MM.1S (cell line): ENCODE data around the gene ORAI3.

Source experiments
- DNase-seq: peaks from one replicate; pipeline ENCODE4 v3.0.0-alpha.2; 2015
- H2AFZ ChIP-seq: fragments of 300-600 bp; sonication (generic); 2 replicates; pipeline ENCODE4 v1.6.0; 2016; ENCODE audit warnings: antibody characterized with exemption, low read length
- H3F3A ChIP-seq: fragments of 300-600 bp; sonication (generic); 2 replicates; pipeline ENCODE4 v1.6.1; 2016; ENCODE audit warnings: mild to moderate bottlenecking, antibody characterized with exemption, low read length, moderate library complexity, mixed read lengths; ENCODE audit not compliant: insufficient read depth
- H3K27ac ChIP-seq: fragments of 300-600 bp; sonication (generic); 2 replicates; pipeline ENCODE4 v1.5.1; 2016; ENCODE audit warnings: mild to moderate bottlenecking, low read length
- H3K27me3 ChIP-seq: fragments of 300-600 bp; sonication (generic); replicated peaks from 2 replicates; pipeline ENCODE4 v1.6.0; 2016; ENCODE audit warnings: low read length; ENCODE audit not compliant: insufficient read depth
- H3K36me3 ChIP-seq: fragments of 300-600 bp; sonication (generic); replicated peaks from 2 replicates; pipeline ENCODE4 v1.6.1; 2016; ENCODE audit warnings: mild to moderate bottlenecking, low read length, mixed read lengths; ENCODE audit not compliant: insufficient read depth
- H3K4me1 ChIP-seq: fragments of 300-600 bp; sonication (generic); 2 replicates; pipeline ENCODE4 v1.6.1; 2016; ENCODE audit warnings: low read length, mixed read lengths
- H3K4me2 ChIP-seq: fragments of 300-600 bp; sonication (generic); 2 replicates; pipeline ENCODE4 v1.6.0; 2016; ENCODE audit warnings: low read depth, low read length
- H3K4me3 ChIP-seq: fragments of 300-600 bp; sonication (generic); 2 replicates; pipeline ENCODE4 v1.5.1; 2016; ENCODE audit warnings: low read length, mixed read lengths
- H3K79me2 ChIP-seq: fragments of 300-600 bp; sonication (generic); 2 replicates; pipeline ENCODE4 v1.6.1; 2016; ENCODE audit warnings: mixed run types, low read length, mixed read lengths
- H3K9ac ChIP-seq: fragments of 300-600 bp; sonication (generic); 2 replicates; pipeline ENCODE4 v1.6.1; 2016; ENCODE audit warnings: low read length, mixed read lengths
- H3K9me2 ChIP-seq: fragments of 300-600 bp; sonication (generic); replicated peaks from 2 replicates; pipeline ENCODE4 v1.6.1; 2016; ENCODE audit warnings: mild to moderate bottlenecking, low read length, mixed read lengths; ENCODE audit not compliant: insufficient read depth
- H3K9me3 ChIP-seq: fragments of 300-600 bp; sonication (generic); replicated peaks from 2 replicates; pipeline ENCODE4 v1.6.1; 2016; ENCODE audit warnings: mild to moderate bottlenecking, low read length, mixed read lengths; ENCODE audit not compliant: insufficient read depth
- H4K20me1 ChIP-seq: fragments of 300-600 bp; sonication (generic); 2 replicates; pipeline ENCODE4 v1.6.1; 2016; ENCODE audit warnings: mild to moderate bottlenecking, low read length, moderate library complexity, mixed read lengths; ENCODE audit not compliant: insufficient read depth
- EZH2 ChIP-seq: fragments of 300-600 bp; sonication (generic); optimal IDR thresholded peaks from 2 replicates; pipeline ENCODE3; 2017; ENCODE audit warnings: low read depth, mild to moderate bottlenecking, antibody characterized with exemption, low read length, mixed read lengths
- EZH2phosphoT487 ChIP-seq: fragments of 300-600 bp; sonication (generic); IDR thresholded peaks from 2 replicates; pipeline ENCODE4 v1.6.1; 2018; ENCODE audit warnings: antibody characterized with exemption, low read length
- TF ChIP-seq, protein P1 (sequence below): fragments of 300-600 bp; sonication (generic); IDR thresholded peaks from 2 replicates; pipeline ENCODE4 v1.5.1; 2016; ENCODE audit warnings: antibody characterized with exemption, low read length, mixed read lengths

Gene ORAI3

GRCh38 chr16:30949650-30950515, 1.0 kb downstream of the ORAI3 start:
- Histone ChIP-seq H3K9ac (peak overlapping the region; percentile 90), H3K27me3 (no peaks in the 10 kb centered on the region), H3K4me3 (peak overlapping the region; percentile 96), H3F3A (peaks cover 13% of the 10 kb centered on the region), H2AFZ (peak overlapping the region; percentile 80), H3K4me1 (peaks cover 8% of the 10 kb centered on the region), H3K4me2 (peak overlapping the region; percentile 100), H3K9me3 (no peaks in the 10 kb centered on the region), H3K36me3 (no peaks in the 10 kb centered on the region), H3K79me2 (peaks cover 14% of the 10 kb centered on the region), H3K27ac (peak overlapping the region; percentile 58; the same call in 1 of the 2 replicates), H3K9me2 (no peaks in the 10 kb centered on the region), H4K20me1 (no peaks in the 10 kb centered on the region)
- TF ChIP-seq EZH2phosphoT487 (no peak), EZH2 (no peak)
- TF ChIP-seq, protein P1, sequence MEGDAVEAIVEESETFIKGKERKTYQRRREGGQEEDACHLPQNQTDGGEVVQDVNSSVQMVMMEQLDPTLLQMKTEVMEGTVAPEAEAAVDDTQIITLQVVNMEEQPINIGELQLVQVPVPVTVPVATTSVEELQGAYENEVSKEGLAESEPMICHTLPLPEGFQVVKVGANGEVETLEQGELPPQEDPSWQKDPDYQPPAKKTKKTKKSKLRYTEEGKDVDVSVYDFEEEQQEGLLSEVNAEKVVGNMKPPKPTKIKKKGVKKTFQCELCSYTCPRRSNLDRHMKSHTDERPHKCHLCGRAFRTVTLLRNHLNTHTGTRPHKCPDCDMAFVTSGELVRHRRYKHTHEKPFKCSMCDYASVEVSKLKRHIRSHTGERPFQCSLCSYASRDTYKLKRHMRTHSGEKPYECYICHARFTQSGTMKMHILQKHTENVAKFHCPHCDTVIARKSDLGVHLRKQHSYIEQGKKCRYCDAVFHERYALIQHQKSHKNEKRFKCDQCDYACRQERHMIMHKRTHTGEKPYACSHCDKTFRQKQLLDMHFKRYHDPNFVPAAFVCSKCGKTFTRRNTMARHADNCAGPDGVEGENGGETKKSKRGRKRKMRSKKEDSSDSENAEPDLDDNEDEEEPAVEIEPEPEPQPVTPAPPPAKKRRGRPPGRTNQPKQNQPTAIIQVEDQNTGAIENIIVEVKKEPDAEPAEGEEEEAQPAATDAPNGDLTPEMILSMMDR: peak; percentile 44
- DNase-seq: peak; percentile 58

DNA sequence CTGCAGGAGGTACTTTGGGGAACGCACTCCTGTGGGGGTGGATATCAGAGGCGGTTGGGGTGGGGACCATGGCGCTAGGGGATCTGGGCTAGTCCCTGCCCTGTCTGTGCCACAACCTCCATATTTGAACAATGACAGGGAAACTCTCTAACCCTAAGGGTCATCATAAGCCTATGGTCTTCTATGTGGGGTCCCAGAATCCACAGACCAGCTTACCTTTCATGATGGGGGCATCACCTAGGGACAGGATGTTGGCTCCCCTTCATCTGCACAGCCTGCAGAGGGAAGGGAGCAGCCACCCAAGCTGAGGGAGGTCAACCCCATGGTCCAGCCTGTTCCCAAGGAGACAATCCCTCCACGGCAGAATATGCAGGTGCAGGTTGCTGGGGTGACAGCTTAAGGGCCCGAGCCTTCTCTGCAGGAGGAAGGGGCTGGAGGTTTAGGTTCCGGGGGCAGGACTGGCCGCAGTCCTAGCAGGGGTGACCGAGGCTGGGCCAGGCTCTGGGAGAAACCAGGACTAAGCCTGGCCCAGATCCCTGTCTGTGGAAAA, 1.7 kb downstream of the ORAI3 start:
- Histone ChIP-seq H4K20me1 (no peaks in the 10 kb centered on the region), H3K4me2 (peak overlapping the region; percentile 100), H3K27me3 (no peaks in the 10 kb centered on the region), H3K4me3 (peak overlapping the region; percentile 96; the same call in 1 of the 2 replicates), H3K9ac (no peak overlapping the region; the same call in 1 of the 2 replicates), H3K36me3 (no peaks in the 10 kb centered on the region), H3K79me2 (peaks cover 14% of the 10 kb centered on the region), H2AFZ (no peak overlapping the region), H3K9me3 (no peaks in the 10 kb centered on the region), H3K27ac (peak overlapping the region; percentile 58; the same call in 1 of the 2 replicates), H3F3A (peaks cover 13% of the 10 kb centered on the region), H3K4me1 (peaks cover 8% of the 10 kb centered on the region), H3K9me2 (no peaks in the 10 kb centered on the region)
- DNase-seq: no peak
- TF ChIP-seq, protein P1: no peak
- no peak for TF ChIP-seq EZH2phosphoT487

DNA sequence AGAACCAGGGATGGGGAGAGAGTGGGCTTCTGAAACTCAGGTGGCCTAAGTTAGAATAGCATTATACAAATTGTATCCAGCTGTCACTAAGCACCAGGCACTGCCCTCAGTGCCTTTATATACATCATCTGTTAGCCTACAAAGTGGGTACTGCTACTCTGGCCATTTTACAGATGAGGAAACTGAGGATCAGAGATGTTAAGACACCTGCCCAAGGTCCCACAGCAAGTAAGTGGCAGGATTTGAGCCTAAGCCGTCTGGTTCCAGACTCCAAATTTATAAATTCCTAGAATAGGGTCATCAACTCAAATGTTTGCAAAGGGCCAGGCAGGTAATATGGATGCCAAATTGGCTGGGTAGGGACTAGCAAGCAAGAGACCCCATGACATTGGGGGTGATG, 2.3 kb downstream of the ORAI3 start:
- TF ChIP-seq, protein P1: no peak
- TF ChIP-seq EZH2 (no peak), EZH2phosphoT487 (no peak)
- no peak overlapping the region for H3K9ac ChIP-seq
- H3K36me3 ChIP-seq: no peaks in the 10 kb centered on the region

More for the DNA sequence above, 2.3 kb downstream of the ORAI3 start:
- peaks cover 18% of the 10 kb centered on the region for H3F3A ChIP-seq
- H3K4me3 ChIP-seq: no peak overlapping the region
- H2AFZ ChIP-seq: no peak overlapping the region
- no peak overlapping the region for H3K4me2 ChIP-seq
- no peaks in the 10 kb centered on the region for H4K20me1 ChIP-seq
- no peak for DNase-seq
- H3K27me3 ChIP-seq: no peaks in the 10 kb centered on the region
- H3K79me2 ChIP-seq: peaks cover 14% of the 10 kb centered on the region
- no peaks in the 10 kb centered on the region for H3K9me3 ChIP-seq
- H3K9me2 ChIP-seq: no peaks in the 10 kb centered on the region
- peaks cover 11% of the 10 kb centered on the region for H3K4me1 ChIP-seq
- no peak overlapping the region for H3K27ac ChIP-seq
